ENCODE results near the gene BET1.

The BET1 gene

GRCh38 chr7:94049615-94050014 lies 45.5 kb upstream of the BET1 start:
- H3K4me3 ChIP-seq (IDR thresholded peaks at IDR 0.05; ENCODE audit: insufficient read depth, low read depth, low read length) = no peak overlapping the region
- H3K27ac ChIP-seq = no peak overlapping the region
- no peak overlapping the region for H3K9ac ChIP-seq
- no peaks in the 10 kb centered on the region for H3K36me3 ChIP-seq (ENCODE audit: insufficient read depth)
- TF ChIP-seq CTCF (conservative IDR thresholded peaks at IDR 0.05; ENCODE audit: low read depth, low read length) = no peak
- no peaks in the 10 kb centered on the region for H3K79me2 ChIP-seq (ENCODE audit: insufficient read depth, low read depth)
- no peaks in the 10 kb centered on the region for H3K4me1 ChIP-seq (ENCODE audit: low read depth, poor library complexity, severe bottlenecking)
- H4K20me1 ChIP-seq (ENCODE audit: insufficient read depth) = no peaks in the 10 kb centered on the region
- no peak overlapping the region for H3K4me2 ChIP-seq
- no peaks in the 10 kb centered on the region for H3K27me3 ChIP-seq (ENCODE audit: insufficient read depth, low read depth)
- H2AFZ ChIP-seq (ENCODE audit: low read depth) = no peak overlapping the region

GRCh38 chr7:94048755-94049154 lies 44.6 kb upstream of the BET1 start:
- Histone ChIP-seq H3K4me3 (IDR thresholded peaks at IDR 0.05; ENCODE audit: insufficient read depth, low read depth, low read length) (no peak overlapping the region), H3K27ac (no peak overlapping the region), H3K36me3 (ENCODE audit: insufficient read depth) (no peaks in the 10 kb centered on the region), H4K20me1 (ENCODE audit: insufficient read depth) (no peaks in the 10 kb centered on the region), H3K4me1 (ENCODE audit: low read depth, poor library complexity, severe bottlenecking) (no peaks in the 10 kb centered on the region), H3K9ac (no peak overlapping the region), H3K4me2 (no peak overlapping the region), H2AFZ (ENCODE audit: low read depth) (no peak overlapping the region), H3K27me3 (ENCODE audit: insufficient read depth, low read depth) (no peaks in the 10 kb centered on the region), H3K79me2 (ENCODE audit: insufficient read depth, low read depth) (no peaks in the 10 kb centered on the region)
- TF ChIP-seq CTCF (conservative IDR thresholded peaks at IDR 0.05; ENCODE audit: low read depth, low read length) = no peak

GRCh38 chr7:94047956-94048355 lies 43.8 kb upstream of the BET1 start:
- Histone ChIP-seq H2AFZ (ENCODE audit: low read depth) (no peak overlapping the region), H3K4me3 (IDR thresholded peaks at IDR 0.05; ENCODE audit: insufficient read depth, low read depth, low read length) (no peak overlapping the region), H3K4me2 (no peak overlapping the region), H3K9ac (no peak overlapping the region), H3K4me1 (ENCODE audit: low read depth, poor library complexity, severe bottlenecking) (no peaks in the 10 kb centered on the region), H3K79me2 (ENCODE audit: insufficient read depth, low read depth) (no peaks in the 10 kb centered on the region), H3K27ac (no peak overlapping the region), H3K27me3 (ENCODE audit: insufficient read depth, low read depth) (no peaks in the 10 kb centered on the region), H3K36me3 (ENCODE audit: insufficient read depth) (no peaks in the 10 kb centered on the region), H4K20me1 (ENCODE audit: insufficient read depth) (no peaks in the 10 kb centered on the region)
- TF ChIP-seq CTCF (conservative IDR thresholded peaks at IDR 0.05; ENCODE audit: low read depth, low read length) = no peak

- no peaks in the 10 kb centered on the region for H3K27me3 ChIP-seq (ENCODE audit: insufficient read depth, low read depth)
- H3K36me3 ChIP-seq (ENCODE audit: insufficient read depth) = no peaks in the 10 kb centered on the region
- no peak for TF ChIP-seq CTCF (conservative IDR thresholded peaks at IDR 0.05; ENCODE audit: low read depth, low read length)
- H3K79me2 ChIP-seq (ENCODE audit: insufficient read depth, low read depth) = no peaks in the 10 kb centered on the region
- H3K4me1 ChIP-seq (ENCODE audit: low read depth, poor library complexity, severe bottlenecking) = no peaks in the 10 kb centered on the region
- no peak overlapping the region for H3K9ac ChIP-seq
- H4K20me1 ChIP-seq (ENCODE audit: insufficient read depth) = no peaks in the 10 kb centered on the region
- H3K4me2 ChIP-seq = no peak overlapping the region
- H3K4me3 ChIP-seq (IDR thresholded peaks at IDR 0.05; ENCODE audit: insufficient read depth, low read depth, low read length) = no peak overlapping the region
- no peak overlapping the region for H3K27ac ChIP-seq
- H2AFZ ChIP-seq (ENCODE audit: low read depth) = no peak overlapping the region
Observed at GRCh38 chr7:94045581-94045980, 41.4 kb upstream of the BET1 start.

GRCh38 chr7:94044806-94045205 lies 40.7 kb upstream of the BET1 start:
- no peak overlapping the region for H3K4me2 ChIP-seq
- H3K36me3 ChIP-seq (ENCODE audit: insufficient read depth) = no peaks in the 10 kb centered on the region
- H3K4me3 ChIP-seq (IDR thresholded peaks at IDR 0.05; ENCODE audit: insufficient read depth, low read depth, low read length) = no peak overlapping the region
- no peaks in the 10 kb centered on the region for H3K27me3 ChIP-seq (ENCODE audit: insufficient read depth, low read depth)
- H3K9ac ChIP-seq = no peak overlapping the region
- H2AFZ ChIP-seq (ENCODE audit: low read depth) = no peak overlapping the region
- no peak overlapping the region for H3K27ac ChIP-seq
- no peaks in the 10 kb centered on the region for H3K79me2 ChIP-seq (ENCODE audit: insufficient read depth, low read depth)
- H3K4me1 ChIP-seq (ENCODE audit: low read depth, poor library complexity, severe bottlenecking) = no peaks in the 10 kb centered on the region
- TF ChIP-seq CTCF (conservative IDR thresholded peaks at IDR 0.05; ENCODE audit: low read depth, low read length) = no peak
- no peaks in the 10 kb centered on the region for H4K20me1 ChIP-seq (ENCODE audit: insufficient read depth)

Measured in KMS-11 (cell line).